ENCODE data around the gene PTCD1.

The PTCD1 gene

GRCh38 chr7:99410635-99411034 is 28.0 kb downstream of the PTCD1 start:
- Histone ChIP-seq H3F3A (ENCODE audit: control insufficient read depth, insufficient read depth) (peaks cover 11% of the 10 kb centered on the region), H3K36me3 (ENCODE audit: control insufficient read depth, low read length) (peaks cover 84% of the 10 kb centered on the region), H3K4me3 (ENCODE audit: low read length) (peak overlapping the region; percentile 83), H3K4me2 (ENCODE audit: low read length) (peak overlapping the region; percentile 85), H3K9me3 (ENCODE audit: control insufficient read depth, insufficient read depth, low read length) (no peaks in the 10 kb centered on the region), H3K27me3 (ENCODE audit: control insufficient read depth, low read length) (no peaks in the 10 kb centered on the region), H3K27ac (ENCODE audit: low read depth, low read length) (no peak overlapping the region), H3K79me2 (ENCODE audit: control insufficient read depth, low read length) (peaks cover 78% of the 10 kb centered on the region), H3K4me1 (ENCODE audit: control insufficient read depth, low read length) (peaks cover 33% of the 10 kb centered on the region), H4K20me1 (ENCODE audit: control insufficient read depth, insufficient read depth, low read depth, low read length) (peaks cover 30% of the 10 kb centered on the region; the same call in 1 of the 2 replicates), H3K9me2 (replicated peaks; ENCODE audit: control insufficient read depth, low read length) (no peaks in the 10 kb centered on the region)
- TF ChIP-seq EZH2phosphoT487 (IDR thresholded peaks at IDR 0.05; ENCODE audit: borderline replicate concordance, low read length) (no peak), CTCF (IDR thresholded peaks at IDR 0.05; ENCODE audit: low read depth, low read length, poor library complexity, severe bottlenecking) (no peak)

GRCh38 chr7:99409806-99410205 is 28.8 kb downstream of the PTCD1 start:
- H3K4me2 ChIP-seq (ENCODE audit: low read length) = peak overlapping the region; percentile 85
- peaks cover 33% of the 10 kb centered on the region for H3K4me1 ChIP-seq (ENCODE audit: control insufficient read depth, low read length)
- no peaks in the 10 kb centered on the region for H3K27me3 ChIP-seq (ENCODE audit: control insufficient read depth, low read length)
- H3K27ac ChIP-seq (ENCODE audit: low read depth, low read length) = no peak overlapping the region
- H3K36me3 ChIP-seq (ENCODE audit: control insufficient read depth, low read length) = peaks cover 84% of the 10 kb centered on the region
- peaks cover 84% of the 10 kb centered on the region for H3K79me2 ChIP-seq (ENCODE audit: control insufficient read depth, low read length)
- TF ChIP-seq EZH2phosphoT487 (IDR thresholded peaks at IDR 0.05; ENCODE audit: borderline replicate concordance, low read length) = no peak
- no peak for TF ChIP-seq CTCF (IDR thresholded peaks at IDR 0.05; ENCODE audit: low read depth, low read length, poor library complexity, severe bottlenecking)
- H3K9me2 ChIP-seq (replicated peaks; ENCODE audit: control insufficient read depth, low read length) = no peaks in the 10 kb centered on the region
- peaks cover 11% of the 10 kb centered on the region for H3F3A ChIP-seq (ENCODE audit: control insufficient read depth, insufficient read depth)
- H3K9me3 ChIP-seq (ENCODE audit: control insufficient read depth, insufficient read depth, low read length) = no peaks in the 10 kb centered on the region
- H3K4me3 ChIP-seq (ENCODE audit: low read length) = peak overlapping the region; percentile 83
- peaks cover 32% of the 10 kb centered on the region; the same call in 1 of the 2 replicates for H4K20me1 ChIP-seq (ENCODE audit: control insufficient read depth, insufficient read depth, low read depth, low read length)

GRCh38 chr7:99409192-99409572 is 29.4 kb downstream of the PTCD1 start:
- Histone ChIP-seq H3K27ac (ENCODE audit: low read depth, low read length) (peak overlapping the region; percentile 76), H3K4me1 (ENCODE audit: control insufficient read depth, low read length) (peaks cover 33% of the 10 kb centered on the region), H3K36me3 (ENCODE audit: control insufficient read depth, low read length) (peaks cover 84% of the 10 kb centered on the region), H3K27me3 (ENCODE audit: control insufficient read depth, low read length) (no peaks in the 10 kb centered on the region), H3K79me2 (ENCODE audit: control insufficient read depth, low read length) (peaks cover 87% of the 10 kb centered on the region), H3F3A (ENCODE audit: control insufficient read depth, insufficient read depth) (peaks cover 11% of the 10 kb centered on the region), H3K9me3 (ENCODE audit: control insufficient read depth, insufficient read depth, low read length) (no peaks in the 10 kb centered on the region), H3K4me3 (ENCODE audit: low read length) (peak overlapping the region; percentile 83), H4K20me1 (ENCODE audit: control insufficient read depth, insufficient read depth, low read depth, low read length) (peaks cover 32% of the 10 kb centered on the region; the same call in 1 of the 2 replicates), H3K4me2 (ENCODE audit: low read length) (peak overlapping the region; percentile 85), H3K9me2 (replicated peaks; ENCODE audit: control insufficient read depth, low read length) (no peaks in the 10 kb centered on the region)
- no peak for TF ChIP-seq CTCF (IDR thresholded peaks at IDR 0.05; ENCODE audit: low read depth, low read length, poor library complexity, severe bottlenecking)
- TF ChIP-seq EZH2phosphoT487 (IDR thresholded peaks at IDR 0.05; ENCODE audit: borderline replicate concordance, low read length) = no peak

Data from DOHH2 (cell line).